Stimulated activated CD8-positive, alpha-beta memory T cell treated with anti-CD3 and anti-CD28 coated beads, Interleukin-4, amount 100 ng/mL, for 24 hours (primary cell): Measurements from ENCODE around the gene KCNQ1OT1.

Source experiments
- DNase-seq: peaks from one replicate; pipeline ENCODE4 v3.0.0-alpha.2; 2020; ENCODE audit warnings: low read depth

KCNQ1OT1 gene

DNA sequence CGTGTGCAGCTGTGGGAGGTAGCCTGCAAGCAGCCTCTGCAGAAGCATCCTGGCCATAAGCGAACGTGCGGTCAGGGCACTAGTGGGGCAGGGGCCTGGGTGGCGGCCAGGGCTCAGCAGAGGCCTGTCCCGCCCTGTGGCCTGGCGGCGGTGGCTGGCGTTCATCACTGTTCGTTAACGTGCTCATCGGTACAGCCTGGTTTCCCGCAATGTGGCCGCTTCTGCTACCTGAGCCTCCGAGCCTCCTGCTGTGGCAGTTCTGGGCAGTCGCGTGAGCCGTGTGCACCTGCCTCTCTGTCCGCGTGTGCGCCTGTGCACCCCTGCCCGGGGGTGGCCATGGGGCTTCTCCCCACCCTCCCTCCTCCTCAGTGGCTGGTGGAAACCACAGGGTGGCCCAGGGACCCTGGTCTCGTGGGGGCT is 117.9 kb downstream of the KCNQ1OT1 start:
- no peak for DNase-seq

DNA sequence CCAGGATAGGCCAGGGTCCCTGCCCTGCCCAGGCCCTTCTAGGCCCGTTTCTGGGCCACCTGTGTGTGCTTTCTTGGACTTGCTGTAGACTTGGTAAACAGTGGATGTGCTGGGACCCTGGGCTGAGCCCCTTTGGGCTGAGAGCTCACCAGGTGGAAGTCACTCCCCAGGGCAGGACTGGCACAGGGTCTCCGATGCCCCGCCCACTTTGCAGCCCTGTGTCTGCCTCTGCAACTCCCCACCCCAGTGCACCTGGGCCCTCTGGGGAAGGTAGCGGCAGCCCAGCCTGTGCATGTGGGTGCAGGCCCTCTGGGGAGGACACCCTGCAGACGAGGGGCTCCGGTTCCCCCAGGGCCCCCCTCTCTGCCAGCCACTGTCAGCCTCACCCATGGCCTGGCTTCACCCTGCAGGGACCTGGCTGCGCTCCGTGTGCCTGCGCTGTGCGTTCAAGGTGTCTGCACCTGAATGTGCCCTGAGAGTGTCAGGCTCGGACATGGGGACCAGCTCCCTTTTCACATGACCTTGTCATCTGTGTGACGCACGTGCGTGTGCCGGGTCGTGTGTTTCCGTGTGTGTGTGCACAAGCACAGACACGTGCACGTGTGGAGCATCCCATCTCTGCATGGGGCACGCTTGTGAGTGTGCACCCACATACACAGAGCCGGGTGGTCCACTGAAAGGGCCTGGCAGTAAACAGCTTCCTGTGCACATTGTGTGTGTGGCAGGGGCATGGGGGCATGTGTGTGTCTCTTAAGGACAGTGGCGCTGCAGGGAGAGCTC is 118.5 kb downstream of the KCNQ1OT1 start:
- no peak for DNase-seq

DNA sequence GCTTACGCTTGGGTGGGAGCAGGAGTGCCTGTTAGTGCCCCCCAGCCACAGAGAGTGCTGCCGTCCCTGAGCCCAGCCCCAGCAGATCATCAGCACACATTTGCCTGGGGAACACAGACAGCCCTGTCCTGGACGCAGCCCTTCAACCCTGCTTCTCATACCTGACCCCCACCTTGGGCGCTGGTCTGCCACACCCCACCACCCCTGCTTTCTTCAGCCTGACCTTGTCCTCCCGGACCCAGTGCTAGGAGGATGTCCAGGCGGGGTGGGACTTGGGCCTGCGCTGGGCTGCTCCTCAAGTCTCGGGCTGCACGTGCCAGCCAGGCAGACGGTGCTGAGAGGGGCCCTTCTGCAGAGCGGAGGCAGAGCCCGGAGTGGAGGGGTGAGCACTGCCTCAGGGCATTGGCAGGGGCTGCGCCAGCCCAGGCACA is 119.2 kb downstream of the KCNQ1OT1 start:
- no peak for DNase-seq

DNA sequence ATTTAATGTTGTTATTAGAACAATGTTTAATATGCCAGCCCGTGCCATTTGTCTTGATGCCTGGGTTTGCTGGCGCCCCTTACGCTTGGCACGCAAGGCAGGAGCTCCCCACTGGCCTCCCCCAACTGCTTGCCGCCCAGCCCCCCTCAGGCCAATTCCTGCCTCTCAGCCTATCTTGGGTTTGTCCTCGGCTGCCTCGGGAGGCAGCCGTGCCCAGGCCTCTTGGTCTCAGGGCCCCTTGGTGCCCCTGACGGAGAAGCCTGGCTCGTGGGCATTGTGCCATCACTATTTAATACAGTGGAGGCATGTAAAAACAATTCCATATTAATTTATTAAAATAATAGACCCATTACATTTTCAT is 119.8 kb downstream of the KCNQ1OT1 start:
- no peak for DNase-seq

- no peak for DNase-seq
Observed at GRCh38 chr11:2579315-2580060, 120.3 kb downstream of the KCNQ1OT1 start.

DNA sequence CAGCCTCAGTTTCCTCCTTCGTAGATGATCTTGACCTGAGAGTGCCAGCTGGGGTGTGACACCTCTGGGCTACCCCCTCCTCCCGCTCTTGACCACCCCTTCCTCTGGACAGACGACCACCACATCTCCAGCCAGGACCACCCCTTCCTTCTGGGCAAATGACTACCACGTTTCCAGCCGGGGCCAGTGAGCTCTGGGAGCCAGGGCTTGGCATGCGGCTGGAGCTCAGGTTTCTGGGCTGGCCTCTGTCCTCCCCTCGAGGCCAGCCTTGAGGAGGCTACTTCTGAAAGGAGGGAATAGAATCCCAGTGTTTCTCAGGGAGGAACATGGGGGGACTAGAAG is 120.9 kb downstream of the KCNQ1OT1 start:
- no peak for DNase-seq

DNA sequence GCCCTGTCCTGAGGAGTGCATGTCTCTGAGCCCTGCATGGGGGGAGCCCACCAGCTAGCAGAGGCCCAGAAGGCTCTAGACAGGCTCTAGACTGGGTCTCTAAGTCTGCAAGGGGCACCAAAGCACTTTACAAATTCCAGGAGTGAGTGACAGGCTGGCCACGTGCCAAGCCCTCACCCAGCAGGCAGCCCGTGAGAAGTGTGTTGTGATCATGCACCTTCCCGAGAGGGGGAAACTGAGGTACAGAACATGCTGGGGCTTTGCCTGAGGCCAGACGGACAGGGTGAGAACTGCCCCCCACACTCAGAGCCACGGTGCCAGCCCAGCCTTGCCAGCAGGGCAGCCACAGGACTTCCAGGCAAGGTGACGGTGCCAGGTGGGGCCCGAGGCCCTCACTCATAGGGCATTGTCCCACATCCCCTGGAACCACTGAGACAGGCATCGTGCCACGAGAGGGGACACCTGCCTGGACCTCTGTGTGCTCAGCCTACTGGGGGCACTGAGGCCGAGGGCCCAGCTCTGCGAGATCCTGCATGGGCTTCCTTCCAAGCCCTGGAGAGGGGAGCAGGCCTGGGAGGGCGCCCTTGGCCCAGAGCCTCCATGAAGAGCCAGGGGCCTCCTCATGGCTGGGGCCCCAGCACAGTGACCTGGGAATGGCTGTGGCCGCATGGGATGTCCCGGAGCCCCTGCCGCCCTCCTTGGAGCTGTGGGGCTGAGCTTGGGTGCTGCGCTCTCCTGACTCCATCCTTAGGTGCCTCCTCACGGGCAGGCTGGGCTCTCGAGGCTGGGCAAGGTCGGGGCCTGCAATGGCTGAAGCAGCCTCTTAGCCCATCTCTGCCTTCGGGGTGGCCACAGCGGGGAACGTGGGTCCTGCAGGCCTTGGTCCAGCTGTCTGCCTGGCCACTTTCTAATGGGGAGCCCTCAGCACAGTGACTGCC is 121.5 kb downstream of the KCNQ1OT1 start:
- no peak for DNase-seq

GRCh38 chr11:2577031-2577990 is 122.5 kb downstream of the KCNQ1OT1 start:
- no peak for DNase-seq

DNA sequence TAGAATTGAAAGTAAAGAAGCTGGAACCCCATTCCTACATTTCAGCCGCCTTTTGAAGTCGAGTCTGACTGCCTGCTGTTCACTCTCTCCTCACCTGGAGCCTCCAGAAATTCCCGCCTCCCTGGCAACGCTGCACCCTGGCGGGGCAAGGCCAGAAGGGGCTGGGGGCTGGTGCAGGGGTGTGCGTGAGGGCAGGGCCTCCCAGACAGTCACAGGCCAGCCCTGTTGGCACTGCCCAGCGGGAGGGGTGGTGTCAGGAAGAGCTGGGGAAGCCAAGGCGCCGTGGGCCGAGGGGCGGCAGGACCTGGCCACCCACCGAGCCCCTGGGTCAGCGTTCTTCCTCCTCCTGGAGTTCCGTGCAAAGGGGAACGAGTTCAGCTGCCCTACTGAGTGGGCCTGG is 123.2 kb downstream of the KCNQ1OT1 start:
- DNase-seq: no peak

GRCh38 chr11:2576111-2576510 is 123.7 kb downstream of the KCNQ1OT1 start:
- no peak for DNase-seq

GRCh38 chr11:2575591-2576051 is 124.2 kb downstream of the KCNQ1OT1 start:
- DNase-seq: no peak

- no peak for DNase-seq
Observed at GRCh38 chr11:2574553-2575535, 125.0 kb downstream of the KCNQ1OT1 start.

GRCh38 chr11:2574043-2574552 is 125.7 kb downstream of the KCNQ1OT1 start:
- DNase-seq: no peak

GRCh38 chr11:2573240-2574042 is 126.4 kb downstream of the KCNQ1OT1 start:
- DNase-seq: no peak

GRCh38 chr11:2572491-2573239 is 127.1 kb downstream of the KCNQ1OT1 start:
- no peak for DNase-seq

DNA sequence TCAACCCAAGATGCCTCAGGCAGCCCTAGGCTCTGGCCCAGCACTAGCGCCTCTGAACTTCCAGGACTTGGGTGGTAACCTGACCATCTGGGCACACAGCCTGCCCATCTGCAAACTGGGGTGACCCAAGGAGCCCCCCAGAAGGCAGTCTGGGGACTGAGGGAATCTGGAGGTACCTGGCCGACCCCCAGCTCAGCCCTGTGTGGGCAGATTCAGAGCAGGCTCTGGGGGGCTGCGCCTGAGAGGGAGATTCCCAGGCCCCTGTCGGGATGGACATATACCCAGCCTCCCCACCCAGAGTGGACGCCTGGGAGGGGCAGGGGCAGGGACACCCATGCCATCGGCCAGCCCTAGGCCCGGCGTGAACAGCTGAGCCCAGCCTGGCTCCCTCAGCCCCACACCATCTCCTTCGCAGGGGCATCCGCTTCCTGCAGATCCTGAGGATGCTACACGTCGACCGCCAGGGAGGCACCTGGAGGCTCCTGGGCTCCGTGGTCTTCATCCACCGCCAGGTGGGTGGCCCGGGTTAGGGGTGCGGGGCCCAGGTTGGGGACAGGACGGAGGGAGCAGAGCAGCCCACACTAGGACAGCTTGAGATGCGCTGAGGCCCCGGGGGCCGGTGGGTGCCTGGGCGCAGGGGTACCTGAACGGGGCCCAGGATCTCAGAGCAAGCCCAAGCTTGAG is 128.1 kb downstream of the KCNQ1OT1 start:
- no peak for DNase-seq

DNA sequence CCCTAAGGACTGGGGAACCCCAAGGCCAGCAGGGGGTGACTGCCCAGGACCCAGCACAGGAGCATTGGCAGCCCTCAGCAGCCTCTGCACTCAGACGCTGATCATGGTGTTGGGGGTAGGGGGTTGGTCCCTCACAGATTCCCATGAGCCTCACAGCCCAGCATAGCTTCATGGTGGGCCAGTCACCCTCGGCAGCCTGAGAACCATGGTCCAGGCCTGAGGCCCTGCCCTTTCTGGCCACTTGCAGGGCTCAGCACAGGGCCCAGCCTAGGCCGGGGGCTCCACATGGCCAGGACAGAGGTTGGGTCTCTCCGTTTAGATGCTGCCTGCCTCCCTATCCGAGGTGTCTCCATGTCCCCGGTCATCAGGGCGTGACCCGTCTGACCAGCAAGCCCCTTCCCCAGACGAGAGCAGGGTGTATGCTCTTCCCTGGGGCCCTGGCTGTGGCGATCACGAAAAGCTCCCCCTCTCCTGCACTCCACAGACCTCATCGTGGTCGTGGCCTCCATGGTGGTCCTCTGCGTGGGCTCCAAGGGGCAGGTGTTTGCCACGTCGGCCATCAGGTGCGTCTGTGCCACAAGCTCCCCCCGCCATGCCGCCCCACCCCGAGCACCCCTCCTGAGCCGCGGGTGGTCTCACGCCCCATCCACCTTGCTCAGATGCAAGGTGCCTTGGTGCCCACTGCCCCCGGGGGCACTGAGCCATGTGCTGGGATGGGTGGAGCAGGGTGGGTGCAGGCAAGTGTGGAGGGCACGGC is 128.8 kb downstream of the KCNQ1OT1 start:
- no peak for DNase-seq
